ENCODE results near the gene PRDM16.

PRDM16 gene

GRCh38 chr1:3142236-3142635 is 73.2 kb downstream of the PRDM16 start:
- DNase-seq (ENCODE audit: insufficient read length, low spot score), result no peak
- no peak for TF ChIP-seq CTCF (IDR thresholded peaks at IDR 0.05; ENCODE audit: insufficient read depth, missing control alignments)
- no peak for FAIRE-seq

GRCh38 chr1:3142751-3143150 is 73.7 kb downstream of the PRDM16 start:
- TF ChIP-seq CTCF (IDR thresholded peaks at IDR 0.05; ENCODE audit: insufficient read depth, missing control alignments), result no peak
- no peak for DNase-seq (ENCODE audit: insufficient read length, low spot score)
- FAIRE-seq, result no peak

- FAIRE-seq (no peak), DNase-seq (ENCODE audit: insufficient read length, low spot score) (no peak)
- no peak for TF ChIP-seq CTCF (IDR thresholded peaks at IDR 0.05; ENCODE audit: insufficient read depth, missing control alignments)
These were observed 76.7 kb downstream of the PRDM16 start for GRCh38 chr1:3145532-3146325.

GRCh38 chr1:3146458-3146857 is 77.5 kb downstream of the PRDM16 start:
- DNase-seq (ENCODE audit: insufficient read length, low spot score), result no peak
- no peak for FAIRE-seq
- TF ChIP-seq CTCF (IDR thresholded peaks at IDR 0.05; ENCODE audit: insufficient read depth, missing control alignments), result no peak

GRCh38 chr1:3146907-3147306 is 77.9 kb downstream of the PRDM16 start:
- DNase-seq (ENCODE audit: insufficient read length, low spot score) (no peak), FAIRE-seq (no peak)
- no peak for TF ChIP-seq CTCF (IDR thresholded peaks at IDR 0.05; ENCODE audit: insufficient read depth, missing control alignments)

GRCh38 chr1:3148171-3148570 is 79.2 kb downstream of the PRDM16 start:
- DNase-seq (ENCODE audit: insufficient read length, low spot score) (no peak), FAIRE-seq (no peak)
- TF ChIP-seq CTCF (IDR thresholded peaks at IDR 0.05; ENCODE audit: insufficient read depth, missing control alignments), result no peak

- no peak for DNase-seq (ENCODE audit: insufficient read length, low spot score)
These were observed 80.3 kb downstream of the PRDM16 start for GRCh38 chr1:3149277-3149676.

More at GRCh38 chr1:3149277-3149676, 80.3 kb downstream of the PRDM16 start:
- no peak for TF ChIP-seq CTCF (IDR thresholded peaks at IDR 0.05; ENCODE audit: insufficient read depth, missing control alignments)
- FAIRE-seq, result no peak
